DLD1 (cell line): ENCODE measurements around the gene CARMIL1.

Experiments used
- in situ Hi-C: cut with HindIII; loops from 2 replicates; pipeline ENCODE4 v1.10.0; 2017; ENCODE audit warnings: low sequenced_read_pairs

CARMIL1 gene

GRCh38 chr6:25497383-25498040, 218.3 kb downstream of the CARMIL1 start:
- in situ Hi-C loops: no loop called here

DNA sequence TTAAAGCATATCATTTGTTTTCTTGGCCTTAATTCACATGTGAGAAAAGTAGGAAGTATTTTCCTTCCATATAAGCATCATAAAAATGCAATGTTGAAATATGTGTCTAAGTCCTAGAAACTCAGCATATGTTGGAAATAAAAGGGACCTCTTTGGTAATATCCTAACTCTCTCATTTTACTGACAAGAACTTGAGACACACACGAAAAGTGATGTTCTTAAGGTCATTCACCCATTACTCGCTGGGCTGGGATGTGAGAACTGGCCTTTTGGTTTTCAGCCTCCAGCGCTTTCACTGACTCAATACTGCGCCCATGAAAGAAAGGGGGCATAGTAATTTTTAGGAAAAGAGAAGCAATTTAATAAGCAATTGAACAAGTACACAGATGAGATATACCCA, 219.3 kb downstream of the CARMIL1 start:
- in situ Hi-C loops: no loop called here

DNA sequence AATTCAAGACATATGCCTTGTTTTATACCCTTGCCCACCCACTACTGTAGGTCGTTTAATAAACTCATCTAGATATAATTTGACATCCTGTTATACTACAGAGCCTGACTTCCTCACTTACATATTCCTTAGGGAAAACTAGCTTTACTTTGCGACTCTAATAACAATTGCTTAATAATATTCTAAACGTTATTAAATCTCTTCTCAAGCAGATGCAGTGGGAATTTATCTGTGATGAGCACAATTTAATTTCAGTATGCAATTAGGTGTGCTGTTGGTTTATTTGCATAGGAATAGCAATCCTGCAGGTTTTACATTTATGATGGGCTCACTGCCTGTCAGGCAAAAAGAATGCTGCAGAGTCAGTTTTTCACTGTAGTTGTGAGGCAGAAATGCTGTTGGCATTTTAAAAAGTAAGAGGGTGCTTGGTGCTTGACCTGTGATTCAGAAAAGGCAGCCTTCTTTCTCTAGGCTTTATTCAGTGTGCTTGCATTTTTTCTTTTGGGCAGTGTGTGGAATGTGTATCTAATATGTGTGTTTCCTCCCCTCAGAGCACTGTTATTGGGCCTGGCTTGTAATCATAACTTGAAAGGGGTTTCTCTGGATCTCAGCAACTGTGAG, 220.6 kb downstream of the CARMIL1 start:
- in situ Hi-C loops: no loop called here

GRCh38 chr6:25503686-25504085, 224.5 kb downstream of the CARMIL1 start:
- in situ Hi-C loops: no loop called here

GRCh38 chr6:25504661-25505060, 225.5 kb downstream of the CARMIL1 start:
- in situ Hi-C loops: no loop called here

GRCh38 chr6:25506020-25506419, 226.8 kb downstream of the CARMIL1 start:
- in situ Hi-C loops: no loop called here

- in situ Hi-C loops: no loop called here
Measured at GRCh38 chr6:25508051-25508450, 228.9 kb downstream of the CARMIL1 start.

DNA sequence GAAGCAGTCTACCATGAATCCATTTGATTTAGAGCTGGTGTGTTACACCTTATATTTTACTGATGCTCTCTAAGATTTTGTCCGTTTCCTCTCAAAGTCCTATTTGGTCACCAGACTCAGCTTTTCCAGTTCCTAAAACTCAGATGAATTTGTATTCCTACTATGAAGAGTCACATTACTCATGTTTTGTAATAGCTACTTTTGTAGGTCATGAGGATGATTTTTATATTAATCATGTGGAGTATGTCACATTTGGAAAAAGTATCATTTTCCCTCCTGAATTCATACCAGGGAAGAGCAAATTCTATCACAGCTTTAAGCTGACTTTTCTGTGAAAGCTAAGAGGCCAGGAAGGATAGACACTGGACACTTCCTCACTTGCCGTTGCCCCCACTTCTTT, 232.2 kb downstream of the CARMIL1 start:
- in situ Hi-C loops: no loop called here

GRCh38 chr6:25512560-25512959, 233.4 kb downstream of the CARMIL1 start:
- in situ Hi-C loops: no loop called here

DNA sequence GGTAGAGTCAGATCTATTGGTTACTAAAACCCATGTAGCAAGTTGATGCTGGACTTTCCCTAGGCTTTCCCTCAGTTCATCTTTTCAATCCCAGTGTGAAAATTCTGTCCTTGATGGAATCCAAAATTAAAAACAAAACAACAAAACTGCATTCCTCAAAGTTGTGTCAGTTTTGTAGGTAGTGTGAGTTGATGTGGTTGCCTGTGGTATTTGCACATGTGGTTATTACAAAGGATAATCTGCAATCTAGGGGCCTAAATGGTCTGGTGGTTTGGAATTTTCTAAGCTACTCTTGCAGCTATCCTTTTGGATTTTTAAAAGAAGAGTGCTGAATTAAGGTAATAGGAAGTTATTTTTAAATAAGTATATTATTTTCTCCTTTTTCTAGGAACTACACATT, 240.7 kb downstream of the CARMIL1 start:
- in situ Hi-C loops: no loop called here

DNA sequence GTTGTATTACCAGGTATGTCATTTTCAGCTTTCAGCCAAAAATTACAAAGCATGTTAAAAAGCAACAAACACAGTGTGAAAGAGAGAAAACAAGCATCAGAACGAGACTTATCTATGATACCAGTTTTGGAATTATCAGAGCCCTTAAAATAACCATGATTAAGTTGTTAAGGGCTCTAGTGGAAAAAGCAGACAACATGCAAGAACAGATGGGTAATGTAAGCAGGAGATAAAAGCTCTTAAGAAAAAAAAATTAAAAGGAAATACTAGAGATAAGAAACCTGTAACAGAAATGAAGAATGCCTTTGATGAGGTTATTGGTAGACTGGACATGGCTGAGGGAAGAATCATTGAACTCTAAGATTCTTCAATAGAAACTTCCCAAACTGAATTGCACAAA, 245.4 kb downstream of the CARMIL1 start:
- in situ Hi-C loops: no loop called here

GRCh38 chr6:25525078-25525477, 245.9 kb downstream of the CARMIL1 start:
- in situ Hi-C loops: no loop called here

DNA sequence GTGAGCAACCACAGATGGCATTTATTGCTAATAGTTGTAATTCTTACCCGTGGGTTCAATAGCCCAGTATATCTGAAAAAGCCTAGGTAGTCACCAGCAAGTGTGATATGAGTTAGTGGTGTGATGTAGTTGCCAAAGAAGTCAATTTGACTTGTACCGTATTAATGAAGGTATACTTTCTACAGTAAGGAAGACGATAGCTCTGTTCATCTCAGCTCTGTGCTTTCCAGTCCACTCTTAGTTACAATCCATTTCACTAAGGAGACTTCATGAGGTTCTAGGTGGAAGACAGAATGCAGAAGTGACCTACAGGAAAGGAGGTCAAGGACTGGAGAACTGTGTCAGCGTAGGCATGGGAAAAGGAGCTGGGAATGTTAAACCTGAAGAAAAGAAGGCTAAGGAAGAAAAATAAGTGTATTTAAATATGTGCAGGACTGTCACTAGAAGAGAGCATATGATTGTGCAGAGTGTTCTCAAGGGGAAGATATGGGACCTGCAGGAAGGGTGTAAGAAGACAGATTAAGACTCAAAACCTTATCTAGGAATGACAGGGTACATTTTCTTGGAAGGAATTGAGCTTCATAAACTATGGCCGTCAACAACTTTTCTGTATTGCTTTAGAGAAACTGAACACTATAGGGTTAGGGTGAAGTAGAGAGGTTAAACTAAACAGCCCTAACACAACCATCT, 255.9 kb downstream of the CARMIL1 start:
- in situ Hi-C loops: no loop called here

- in situ Hi-C loops: no loop called here
Measured at GRCh38 chr6:25535632-25536225, 256.6 kb downstream of the CARMIL1 start.

DNA sequence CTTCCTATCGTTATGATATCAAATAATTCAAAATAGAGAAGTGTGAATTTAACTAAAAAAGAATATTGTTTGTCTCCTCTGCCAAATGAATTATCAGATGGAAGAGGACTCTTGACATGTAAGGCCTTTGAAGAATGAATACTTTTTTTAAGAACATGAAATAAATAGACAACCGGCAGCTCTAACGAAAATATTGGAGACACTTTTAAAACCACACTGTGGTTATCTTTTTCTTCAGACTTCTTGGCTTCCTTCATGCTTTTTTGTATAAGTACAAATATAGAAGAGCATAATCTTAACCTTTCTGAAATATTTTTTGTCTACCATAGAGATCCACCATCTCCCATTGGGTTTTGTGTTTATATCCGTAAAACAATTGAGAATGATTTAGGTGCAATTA, 257.6 kb downstream of the CARMIL1 start:
- in situ Hi-C loops: no loop called here

DNA sequence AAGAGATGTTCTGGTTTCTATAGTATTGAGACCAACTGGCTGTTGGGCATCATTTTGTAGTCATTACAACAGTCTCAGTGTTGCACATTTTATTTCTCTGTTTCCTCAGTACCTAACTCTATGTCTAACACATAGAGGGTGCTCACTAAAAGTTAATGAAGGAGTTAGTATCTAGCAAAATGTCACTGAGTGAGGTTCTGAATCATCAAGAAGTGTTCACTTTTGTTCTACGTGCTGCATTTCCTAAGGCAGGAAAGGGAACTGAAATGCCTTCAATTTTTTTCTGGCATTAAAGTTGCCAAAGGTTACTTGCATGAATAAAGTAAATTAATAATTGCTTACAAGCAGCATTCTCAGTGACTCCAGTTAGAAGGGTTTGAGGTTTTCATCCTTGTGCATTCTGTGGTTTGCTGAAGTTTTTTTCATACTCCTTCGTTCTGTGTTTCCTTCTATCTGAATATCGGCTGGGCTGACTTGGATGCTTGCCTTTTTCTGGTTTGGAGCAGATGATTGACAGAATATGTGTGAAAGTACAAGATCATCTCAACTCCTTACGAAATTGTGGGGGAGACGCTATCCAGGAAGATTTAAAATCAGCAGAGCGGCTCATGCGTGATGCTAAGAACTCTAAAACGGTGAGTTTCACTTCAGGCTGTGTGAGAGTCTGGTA, 258.3 kb downstream of the CARMIL1 start:
- in situ Hi-C loops: no loop called here

DNA sequence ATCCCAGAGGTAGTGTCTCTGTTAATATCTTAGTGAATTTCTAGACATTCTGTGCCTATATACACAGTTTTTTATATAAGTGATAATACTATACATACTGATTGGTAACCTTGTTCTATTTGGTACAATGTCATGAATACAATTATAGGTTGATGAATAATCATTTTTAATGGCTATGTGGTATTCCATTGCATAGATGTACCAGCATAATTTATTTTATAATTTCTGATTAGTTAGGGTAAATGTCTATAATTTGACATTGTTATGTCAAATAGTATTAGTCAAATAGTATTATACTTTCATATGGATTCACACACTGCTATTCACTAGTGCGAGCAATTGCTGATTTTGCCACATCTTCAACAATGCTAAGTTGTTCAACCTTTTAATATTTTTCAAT, 262.1 kb downstream of the CARMIL1 start:
- in situ Hi-C loops: no loop called here

DNA sequence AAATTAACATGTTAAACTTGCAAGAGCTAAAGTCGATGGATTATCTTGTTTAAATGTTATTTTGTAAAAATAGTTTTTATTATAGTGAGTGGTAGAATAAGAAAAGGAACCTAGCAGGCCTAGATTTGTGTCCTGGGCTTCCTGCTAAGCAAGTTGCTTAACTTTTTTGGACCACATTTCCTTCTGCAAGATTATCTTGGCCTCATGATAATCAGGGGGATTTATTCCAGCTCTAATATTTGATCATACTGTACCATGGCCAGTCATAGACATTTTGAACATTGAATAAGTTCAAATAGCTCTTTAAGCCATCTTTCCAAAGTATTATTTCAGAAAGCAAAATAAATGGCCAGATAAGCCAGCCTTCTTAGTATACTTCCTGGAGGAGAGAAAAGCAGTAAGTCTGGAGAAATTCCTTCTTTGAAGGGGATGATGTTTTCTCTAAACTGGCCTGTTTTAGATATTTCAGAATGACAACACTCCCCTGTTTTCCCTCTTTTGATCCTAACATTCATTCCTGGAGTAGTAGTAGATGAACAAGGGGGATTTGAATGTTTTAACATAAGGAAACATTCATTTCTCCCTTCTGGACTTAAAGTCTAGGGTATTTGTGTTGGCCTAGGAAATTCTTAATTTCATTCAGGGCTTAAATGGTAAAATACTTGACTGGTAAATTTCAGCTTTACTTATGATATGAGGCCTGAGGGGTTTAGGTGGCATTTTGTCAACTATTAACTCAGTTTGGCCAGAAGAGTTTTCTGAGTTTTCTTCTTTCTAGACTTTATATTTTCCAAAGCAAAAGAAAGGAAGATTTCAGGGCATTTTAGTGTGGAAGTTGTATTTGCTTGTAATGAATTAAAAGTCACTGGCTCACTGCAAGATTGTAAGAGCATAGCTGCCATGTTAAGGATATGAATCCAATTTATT, 264.1 kb downstream of the CARMIL1 start:
- in situ Hi-C loops: no loop called here

DNA sequence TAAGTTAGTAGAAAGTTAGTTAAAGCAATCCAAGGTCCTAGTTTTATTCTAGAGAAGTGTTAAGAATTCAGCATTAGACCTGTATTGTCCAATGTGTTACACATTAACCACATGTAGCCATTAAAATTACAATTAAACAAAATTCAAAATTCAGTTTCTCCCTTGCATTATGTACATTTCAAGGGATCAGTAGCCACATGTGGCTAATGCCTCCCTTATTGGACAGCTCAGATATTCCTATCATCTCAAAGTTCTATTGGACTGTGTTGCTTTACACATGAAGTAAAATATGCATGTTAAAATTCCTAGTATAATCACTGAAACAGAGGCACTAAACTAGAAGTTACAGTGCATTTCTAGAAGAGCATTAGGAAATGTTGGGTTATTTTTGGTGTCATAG, 265.7 kb downstream of the CARMIL1 start:
- in situ Hi-C loops: no loop called here

DNA sequence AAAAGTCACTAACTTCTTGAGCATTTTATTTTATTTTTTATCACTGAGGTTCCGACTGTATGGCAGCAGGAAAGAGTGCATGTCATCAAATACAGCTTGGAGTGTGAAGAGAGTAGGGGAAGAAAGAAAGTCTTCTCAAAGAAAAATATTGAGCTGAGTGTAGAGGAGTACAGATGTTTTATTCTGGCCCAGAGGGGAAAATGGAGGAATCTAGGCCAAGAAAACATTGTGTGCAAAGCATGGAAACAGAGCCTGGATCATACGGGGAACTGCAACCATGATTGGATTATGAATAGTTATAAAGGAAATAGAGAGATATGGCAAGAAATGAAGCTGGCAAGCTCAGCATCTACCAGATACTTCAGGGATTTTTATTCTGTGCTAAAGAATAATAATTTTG, 268.6 kb downstream of the CARMIL1 start:
- in situ Hi-C loops: no loop called here
